D721Med (cell line): Measurements from ENCODE around the gene ZNF334.

Experiments
- DNase-seq: peaks from one replicate; pipeline ENCODE4 v3.0.0; 2011; ENCODE audit warnings: low spot score; ENCODE audit not compliant: insufficient read length
- FAIRE-seq: peaks from 2 replicates; lab custom pipeline; 2011; peaks lifted over from hg19 to GRCh38; lab: Jason Lieb, UNC
- CTCF ChIP-seq: IDR thresholded peaks from 2 replicates; pipeline ENCODE4 v1.5.1; 2012; ENCODE audit warnings: mild to moderate bottlenecking, control low read depth; ENCODE audit not compliant: insufficient read depth; ENCODE audit errors: missing control alignments

Gene ZNF334

GRCh38 chr20:46512943-46513844 lies at the start of gene ZNF334:
Gene ZNF334, minus strand, starts transcription at chr20:46513559. Its CDS starts 1,457 bp downstream, at chr20:46512102.
- DNase-seq = peak; percentile 73
- no peak for FAIRE-seq

GRCh38 chr20:46562373-46563169 lies 49.2 kb upstream of the ZNF334 start:
- peak; percentile 70 for TF ChIP-seq CTCF
- no peak for FAIRE-seq
- DNase-seq = peak; percentile 78

More at GRCh38 chr20:46512943-46513844, at the start of gene ZNF334:
- TF ChIP-seq CTCF = no peak

- FAIRE-seq = no peak
- TF ChIP-seq CTCF = no peak
- no peak for DNase-seq
Observed at GRCh38 chr20:46562009-46562372, 48.6 kb upstream of the ZNF334 start.

GRCh38 chr20:46559685-46560440 lies 46.5 kb upstream of the ZNF334 start:
- FAIRE-seq = no peak
- no peak for DNase-seq
- peak; percentile 20 for TF ChIP-seq CTCF

GRCh38 chr20:46559001-46559400 lies 45.6 kb upstream of the ZNF334 start:
- no peak for TF ChIP-seq CTCF
- FAIRE-seq = no peak
- no peak for DNase-seq

- FAIRE-seq (no peak), DNase-seq (no peak)
- TF ChIP-seq CTCF = no peak
Observed at GRCh38 chr20:46558511-46558959, 45.2 kb upstream of the ZNF334 start.
